ACHN (cell line): ENCODE results near the gene SPAG9.
"Not testable (repeated sequence)": the region's sequence is repeated elsewhere in the genome, so short reads cannot be mapped to it uniquely, and the experiment has no call there.

Experiments
- DNase-seq: peaks from one replicate; pipeline ENCODE4 v3.0.0-alpha.2; 2015
- in situ Hi-C: cut with HindIII; loops from 2 replicates; pipeline ENCODE4 v1.10.0; 2017; ENCODE audit warnings: low sequenced_read_pairs, low pct_ligation_motif_present, low pct_unique_long_range_greater_than_20kb

Gene SPAG9

GRCh38 chr17:51097708-51098446, 22.8 kb downstream of the SPAG9 start:
- DNase-seq, result no peak

GRCh38 chr17:51091635-51092034, 29.0 kb downstream of the SPAG9 start:
- no peak for DNase-seq

More at GRCh38 chr17:51097708-51098446, 22.8 kb downstream of the SPAG9 start:
- in situ Hi-C loops, result no loop called here

GRCh38 chr17:51088868-51089267, 31.8 kb downstream of the SPAG9 start:
- DNase-seq, in situ Hi-C loops: not testable (repeated sequence)

More at GRCh38 chr17:51091635-51092034, 29.0 kb downstream of the SPAG9 start:
- in situ Hi-C loops, result no loop called here

DNA sequence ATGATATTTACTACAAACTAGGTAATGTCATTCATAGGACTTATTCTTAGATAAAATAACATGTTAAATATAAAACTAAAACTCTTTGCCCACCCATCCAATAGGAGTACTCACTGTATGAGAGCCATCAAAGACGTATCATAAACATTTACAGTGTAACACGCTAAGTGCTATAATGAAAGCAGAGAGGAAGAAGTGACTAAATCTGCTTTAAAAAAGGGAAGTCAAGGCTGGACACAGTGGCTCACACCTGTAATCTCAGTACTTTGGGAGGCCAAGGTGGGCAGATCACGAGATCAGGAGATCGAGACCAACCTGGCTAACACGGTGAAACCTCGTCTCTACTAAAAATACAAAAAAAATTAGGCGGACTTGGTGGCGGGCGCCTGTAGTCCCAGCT, 32.4 kb downstream of the SPAG9 start:
- DNase-seq, result no peak
- in situ Hi-C loops, result no loop called here

DNA sequence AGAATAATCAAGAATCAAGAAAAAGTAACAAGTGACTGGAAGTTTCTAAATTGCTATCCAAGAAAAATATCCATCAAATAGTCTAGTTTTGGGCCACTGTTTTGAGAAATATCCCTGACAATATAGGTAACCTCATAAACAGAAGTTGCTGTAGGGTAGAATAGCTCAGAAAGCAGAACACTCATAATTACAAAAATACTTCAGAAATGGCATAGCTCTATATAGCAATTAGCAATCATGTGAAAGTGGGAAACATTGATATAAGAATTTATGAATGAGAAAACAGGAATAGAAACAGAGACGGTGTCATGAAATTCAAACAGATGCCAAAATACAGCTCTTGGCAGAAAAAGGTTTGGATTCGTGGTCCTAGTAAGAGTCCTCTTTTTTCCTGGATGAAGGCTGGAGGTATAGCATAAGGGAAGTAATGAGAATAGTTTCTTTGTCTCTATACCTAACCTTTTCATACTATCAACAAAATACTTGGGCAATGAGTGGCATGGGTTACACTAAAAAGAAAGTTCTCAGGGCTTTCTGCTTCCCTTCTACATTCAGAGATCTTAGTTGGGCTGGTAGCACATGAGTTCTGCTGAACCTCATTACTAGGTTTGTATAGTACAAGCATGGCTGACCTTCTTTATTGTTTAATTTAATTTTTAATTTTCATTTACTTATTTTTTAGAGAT, 33.5 kb downstream of the SPAG9 start:
- DNase-seq, result no peak
- in situ Hi-C loops, result no loop called here

GRCh38 chr17:51085150-51085805, 35.4 kb downstream of the SPAG9 start:
- no peak for DNase-seq
- in situ Hi-C loops, result no loop called here

- DNase-seq, result no peak
- in situ Hi-C loops, result no loop called here
These were observed 36.7 kb downstream of the SPAG9 start for GRCh38 chr17:51083981-51084380.

DNA sequence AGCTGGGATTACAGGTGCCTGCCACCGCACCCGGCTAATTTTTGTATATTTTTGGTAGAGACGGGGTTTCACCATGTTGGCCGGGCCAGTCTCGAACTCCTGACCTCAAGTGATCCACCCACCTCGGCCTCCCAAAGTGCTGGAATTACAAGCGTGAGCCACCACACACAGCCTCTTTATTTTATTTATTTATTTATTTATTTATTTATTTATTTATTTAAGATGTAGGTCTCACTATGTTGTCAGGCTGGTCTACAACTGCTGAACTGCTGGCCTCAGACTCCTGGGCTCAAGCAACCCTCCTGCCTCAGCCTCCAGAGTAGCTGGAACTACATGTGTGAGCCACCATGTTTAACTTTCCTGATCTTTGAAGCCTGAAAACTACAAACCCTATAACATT, 37.3 kb downstream of the SPAG9 start:
- in situ Hi-C loops, DNase-seq: not testable (repeated sequence)

DNA sequence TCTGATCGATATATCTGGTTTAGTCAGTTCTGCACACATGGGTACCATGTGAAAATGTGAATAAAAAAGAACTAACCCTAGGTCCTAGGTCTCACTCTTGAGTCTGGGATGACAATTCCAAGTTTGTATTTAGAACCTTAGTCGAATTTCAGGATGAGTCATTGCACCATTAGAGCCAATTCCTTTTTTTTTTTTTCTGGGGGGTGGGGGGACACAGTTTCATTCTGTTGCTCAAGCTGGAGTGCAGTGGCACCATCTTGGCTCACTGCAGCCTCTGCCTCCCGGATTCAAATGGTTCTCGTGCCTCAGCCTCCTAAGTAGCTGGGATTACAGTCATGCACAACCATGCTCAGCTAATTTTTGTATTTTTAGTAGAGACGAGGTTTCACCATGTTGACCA, 41.6 kb downstream of the SPAG9 start:
- DNase-seq, result no peak
- in situ Hi-C loops, result no loop called here

DNA sequence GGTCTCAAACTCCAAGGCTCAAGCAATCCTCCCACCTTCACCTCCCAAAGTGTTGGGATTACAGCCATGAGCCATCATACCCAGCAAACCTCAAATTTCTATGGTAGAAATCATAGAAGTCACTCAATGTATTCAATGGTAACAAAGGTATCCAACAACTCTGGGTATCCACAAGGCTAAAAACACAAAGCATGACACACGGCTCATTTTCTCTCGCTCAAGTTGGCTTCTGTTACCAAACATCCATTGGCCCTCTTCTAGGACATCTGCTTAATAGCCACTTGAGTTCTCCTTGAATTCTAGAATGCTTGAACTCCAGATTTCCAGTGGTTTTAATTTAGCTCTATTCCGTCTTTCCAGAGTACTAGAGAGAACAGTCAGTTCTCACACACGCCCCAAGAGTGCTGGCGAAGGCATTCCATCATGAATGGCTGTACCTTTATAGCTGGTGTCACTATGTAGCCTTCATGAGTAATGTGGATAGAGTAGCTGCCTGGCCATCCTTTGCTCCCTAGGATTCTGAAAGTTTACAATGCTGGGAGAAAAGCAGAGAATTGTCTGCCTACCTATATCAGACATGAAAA, 42.6 kb downstream of the SPAG9 start:
- in situ Hi-C loops, result no loop called here
- DNase-seq, result no peak

GRCh38 chr17:51076821-51077220, 43.8 kb downstream of the SPAG9 start:
- no peak for DNase-seq
- in situ Hi-C loops, result no loop called here

DNA sequence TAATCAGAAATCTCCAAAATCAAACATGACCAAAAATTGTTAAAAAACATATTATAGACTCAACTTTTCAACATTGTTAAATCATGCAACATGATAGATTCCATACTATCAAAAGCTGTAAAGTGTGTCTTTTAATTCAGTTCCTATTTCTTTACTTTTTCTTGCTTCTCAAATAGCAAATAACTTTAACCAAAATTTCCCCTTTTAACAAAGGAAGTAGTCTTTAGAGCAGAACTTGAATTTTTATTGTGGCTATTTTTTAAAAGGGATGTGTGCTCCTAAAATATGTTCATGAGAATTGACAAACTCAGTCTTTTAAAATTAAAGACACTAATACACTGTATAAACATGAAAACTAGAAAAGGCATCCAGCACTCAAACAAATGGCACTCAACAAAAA, 49.1 kb downstream of the SPAG9 start:
- DNase-seq, result no peak
- in situ Hi-C loops, result no loop called here

DNA sequence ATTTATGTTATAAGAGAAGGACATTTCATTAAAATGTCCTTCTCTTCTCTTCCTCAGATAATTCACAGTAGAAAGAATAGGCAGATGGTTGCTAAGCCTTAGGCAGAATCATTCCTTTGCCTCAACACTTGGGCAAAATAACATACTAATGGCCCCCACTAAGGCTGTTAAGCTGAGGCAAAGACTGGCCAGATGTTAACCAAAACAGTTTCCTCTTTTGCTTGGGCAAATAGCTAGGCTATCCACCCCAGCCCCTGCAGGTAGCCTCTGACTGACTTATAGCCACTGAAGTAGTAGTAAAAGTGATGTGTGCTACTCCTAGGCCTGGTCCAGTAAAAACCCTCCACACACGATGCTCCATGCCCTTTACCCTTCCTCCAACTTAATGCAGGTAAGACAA, 55.2 kb downstream of the SPAG9 start:
- in situ Hi-C loops, result no loop called here
- no peak for DNase-seq

DNA sequence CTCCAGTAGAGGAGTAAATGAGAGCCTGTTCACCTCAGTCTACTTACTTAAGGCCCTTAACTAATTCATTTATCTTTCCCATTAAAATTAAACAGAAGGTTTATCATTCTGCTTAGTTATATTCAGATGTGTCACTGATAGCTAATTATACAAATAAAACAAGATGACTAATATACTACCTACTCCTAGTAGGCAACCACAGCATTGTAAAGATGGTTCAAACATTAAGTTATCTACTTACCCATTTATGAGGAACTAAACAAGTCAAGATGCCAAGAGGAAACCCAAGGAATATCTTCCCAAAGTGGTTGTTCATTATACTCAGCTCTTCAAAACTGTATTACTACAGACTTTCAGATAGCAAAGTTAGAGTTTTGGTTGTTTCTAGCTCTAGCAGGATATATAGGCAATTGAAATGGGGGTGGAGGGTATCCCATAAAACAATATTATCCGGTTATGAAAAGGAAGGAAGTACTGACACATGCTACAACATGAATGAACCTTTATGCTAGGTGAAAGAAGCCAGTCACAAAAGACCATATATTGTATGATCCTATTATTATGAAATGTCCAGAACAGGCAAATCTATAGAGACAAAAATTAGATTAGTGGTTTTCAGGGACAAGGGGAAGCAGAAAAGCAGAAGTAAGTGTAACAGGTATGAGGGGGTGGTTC, 56.5 kb downstream of the SPAG9 start:
- DNase-seq, result no peak
- in situ Hi-C loops, result no loop called here

DNA sequence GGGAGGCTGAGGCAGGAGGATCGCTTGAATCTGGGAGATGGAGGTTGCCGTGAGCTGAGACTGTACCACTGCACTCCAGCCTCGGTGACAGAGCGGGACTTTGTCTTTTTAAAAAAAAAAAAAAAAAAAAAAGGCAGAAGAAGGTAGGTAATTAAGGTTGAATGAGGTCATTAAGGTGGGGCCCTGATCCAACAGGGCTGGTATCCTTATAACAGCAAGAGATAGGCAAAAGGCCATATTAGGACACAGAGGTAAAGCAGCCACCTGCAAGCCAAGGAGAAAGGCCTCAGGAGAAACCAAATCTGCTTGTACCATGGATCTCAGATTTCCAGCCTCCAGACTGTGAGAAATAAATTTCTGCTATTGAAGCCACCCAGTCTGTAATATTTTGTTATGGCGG, 60.3 kb downstream of the SPAG9 start:
- in situ Hi-C loops, result no loop called here
- DNase-seq, result no peak

GRCh38 chr17:51059781-51060180, 60.9 kb downstream of the SPAG9 start:
- in situ Hi-C loops, result no loop called here
- no peak for DNase-seq

GRCh38 chr17:51057534-51057933, 63.1 kb downstream of the SPAG9 start:
- no peak for DNase-seq
- in situ Hi-C loops, result no loop called here

DNA sequence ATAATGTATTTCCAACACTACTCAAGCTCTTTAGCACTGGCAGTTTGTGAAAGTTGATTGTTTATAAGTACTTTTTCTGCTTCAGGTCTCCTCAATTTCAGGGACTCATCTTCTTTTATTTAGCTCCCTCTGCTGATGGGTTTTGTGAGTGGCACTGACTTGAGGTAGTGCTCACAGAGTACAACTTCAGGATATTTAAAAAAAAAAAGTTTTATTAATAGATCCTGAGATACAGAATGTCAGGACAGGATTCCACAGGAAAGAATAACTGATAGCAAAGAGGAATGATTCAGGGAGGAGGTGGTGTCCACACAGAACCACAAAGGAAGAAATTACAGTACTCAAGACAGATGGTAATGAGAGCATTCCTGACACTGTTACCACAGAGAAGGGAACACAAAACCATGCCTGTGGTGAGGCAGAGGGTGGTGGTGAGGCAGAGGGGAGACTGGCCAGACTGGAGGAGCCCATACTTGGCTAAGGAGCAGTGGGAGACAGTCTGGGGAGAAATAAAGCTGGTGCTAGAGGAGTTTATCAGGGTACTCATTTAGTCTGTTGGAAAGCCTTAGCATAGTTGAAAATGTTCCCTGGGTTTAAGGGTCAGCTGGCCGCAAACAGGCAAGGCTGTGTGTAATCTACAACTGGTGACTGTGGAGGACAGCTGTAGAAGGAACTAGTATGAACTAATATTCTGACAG, 63.7 kb downstream of the SPAG9 start:
- in situ Hi-C loops, result no loop called here
- peak; percentile 79 for DNase-seq
